CD4-positive, alpha-beta T cell treated with Interleukin-2 at 100 ng/mL for 4 hours (primary cell): ENCODE results near the gene CPNE4.
"Not testable (repeated sequence)": the region's sequence is repeated elsewhere in the genome, so short reads cannot be mapped to it uniquely, and the experiment has no call there.

Source experiments
- DNase-seq: peaks from one replicate; pipeline ENCODE4 v3.0.0-alpha.2; 2020; ENCODE audit warnings: low spot score

Gene CPNE4

DNA sequence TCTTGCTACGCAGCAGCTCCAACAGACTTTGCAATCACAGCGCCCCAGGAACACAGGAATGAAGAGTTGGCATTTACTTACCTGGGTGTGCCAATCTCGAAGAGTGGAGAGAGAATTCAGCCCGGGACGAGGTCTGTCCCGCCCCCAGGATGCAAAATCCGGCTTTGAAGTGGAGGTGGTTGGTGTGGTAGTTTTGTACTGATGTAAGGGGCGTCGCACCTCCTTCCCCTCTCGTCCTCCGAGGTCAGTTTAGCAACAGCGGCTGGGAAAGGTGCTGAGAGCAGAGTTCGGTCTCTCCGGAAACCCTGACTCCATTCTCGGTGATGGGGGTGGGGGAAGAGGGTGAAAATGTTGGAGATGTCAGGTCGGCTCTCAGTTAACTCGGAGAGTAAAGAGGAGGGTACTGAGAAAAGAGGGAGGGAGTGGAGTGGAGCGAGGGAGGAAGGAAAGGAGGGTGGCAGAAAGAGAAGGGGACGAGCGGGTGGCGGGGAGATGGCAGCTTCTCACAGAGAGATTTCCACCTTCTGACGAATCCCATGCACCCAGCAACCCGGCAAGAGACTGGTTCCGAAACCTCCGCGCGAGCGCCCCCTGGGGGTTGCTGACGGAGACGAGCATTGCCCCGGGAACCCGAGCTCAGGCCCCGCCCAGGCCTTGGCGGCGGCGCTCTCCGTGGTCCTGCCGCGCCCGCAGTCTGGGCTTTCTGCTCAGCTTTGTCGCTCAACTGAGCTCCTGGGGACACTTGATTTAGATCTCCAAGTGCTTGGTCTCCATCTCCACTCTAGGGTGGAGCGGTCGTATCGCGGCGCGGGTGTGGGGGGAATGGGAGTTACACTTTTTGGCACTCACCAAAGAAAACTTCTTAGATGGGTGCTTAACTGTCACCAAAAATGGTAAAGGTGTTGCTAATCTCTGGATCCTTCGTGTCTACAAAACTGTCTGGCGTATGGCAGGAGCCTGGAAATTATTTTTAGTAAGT is at the start of gene CPNE4:
Gene CPNE4 (minus strand): TSS at position 529 of the 979 bp plus-strand sequence.
- DNase-seq = peak; percentile 29

DNA sequence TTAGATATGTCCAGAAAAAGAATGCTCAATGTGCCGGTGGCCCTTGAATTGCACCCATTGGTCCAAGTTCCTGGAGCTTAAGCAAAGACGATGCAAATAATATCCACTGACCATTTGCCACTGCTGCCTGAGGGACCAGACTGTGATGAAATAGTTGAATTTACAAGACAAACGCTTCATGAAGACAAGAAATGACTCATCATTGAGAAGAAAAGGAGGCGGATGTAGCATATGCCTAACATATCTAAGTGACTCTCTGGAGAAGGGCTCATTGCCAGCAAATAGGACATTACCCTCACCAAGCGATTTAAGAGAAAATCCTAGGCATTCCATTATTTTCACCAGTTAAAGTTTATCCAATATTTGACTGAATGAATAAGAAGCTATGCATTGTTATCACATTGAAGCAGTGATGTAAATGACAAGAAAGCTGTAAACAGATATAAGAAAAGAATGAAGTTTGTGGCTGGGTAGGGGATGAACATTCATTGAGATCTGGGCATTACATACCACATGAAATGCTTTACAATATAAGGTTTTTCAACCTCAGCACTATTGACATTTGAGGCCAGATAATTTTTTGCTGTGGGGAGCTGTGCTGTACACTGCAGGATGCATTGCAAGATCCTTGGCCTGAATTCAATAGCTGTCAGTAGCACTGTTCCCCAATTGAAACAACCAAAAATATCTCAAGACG is 48.9 kb upstream of the CPNE4 start:
- DNase-seq = no peak

DNA sequence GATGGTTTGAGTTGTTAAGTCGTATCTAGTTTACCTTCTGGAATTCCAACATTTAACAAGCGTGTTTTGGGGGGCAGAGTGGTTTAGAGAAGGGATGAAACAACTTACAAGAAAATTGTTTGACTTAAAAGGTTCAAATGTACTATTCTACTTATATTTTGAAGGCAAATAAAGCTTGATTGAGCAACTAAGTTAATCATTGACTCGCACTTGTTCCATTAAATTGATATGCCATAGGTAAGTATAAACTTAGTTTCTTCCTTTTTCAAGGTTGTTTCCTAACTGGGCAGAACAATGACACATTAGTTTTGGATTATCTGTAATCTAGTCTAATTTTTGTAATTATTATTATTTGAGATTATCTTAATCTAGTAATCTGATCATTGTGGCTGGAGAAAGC is 48.3 kb upstream of the CPNE4 start:
- DNase-seq = no peak

DNA sequence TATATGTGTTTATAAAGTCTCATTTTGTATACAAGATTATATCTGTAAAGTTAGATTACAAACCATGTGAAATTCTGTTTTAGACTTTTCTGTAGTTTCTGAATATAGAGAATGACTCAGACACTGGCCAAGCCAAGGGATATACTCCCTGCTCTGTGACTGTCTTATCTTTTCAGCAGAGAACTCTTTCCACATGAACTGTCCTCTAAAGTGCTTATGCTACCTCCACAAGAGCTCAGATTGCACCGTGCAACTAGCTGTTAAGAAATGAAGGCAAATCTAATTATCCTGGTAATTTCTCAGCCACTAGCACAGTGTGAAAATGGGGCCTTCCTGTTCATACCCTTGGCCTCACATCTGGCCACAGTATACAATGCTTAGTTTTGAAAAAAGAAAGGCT is 44.3 kb upstream of the CPNE4 start:
- DNase-seq = no peak

DNA sequence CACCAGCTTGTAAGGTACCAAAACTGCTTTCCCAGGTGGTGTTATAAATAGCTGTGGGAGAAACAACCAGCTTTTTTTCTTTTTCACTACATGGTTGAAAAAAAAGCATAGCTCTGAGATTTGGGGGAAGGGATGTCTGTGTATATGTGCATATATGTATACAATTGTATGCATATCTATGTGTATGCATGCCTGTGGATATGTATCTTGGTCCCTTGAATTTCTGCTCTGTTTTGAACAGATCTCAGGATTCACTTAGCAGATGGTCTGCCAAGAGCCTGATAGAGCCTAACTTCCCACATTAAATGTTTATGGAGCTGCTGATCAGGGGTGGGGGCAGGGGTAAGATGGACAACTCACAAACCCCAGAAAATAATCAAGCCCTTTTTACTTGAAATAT is 39.0 kb upstream of the CPNE4 start:
- no peak for DNase-seq

DNA sequence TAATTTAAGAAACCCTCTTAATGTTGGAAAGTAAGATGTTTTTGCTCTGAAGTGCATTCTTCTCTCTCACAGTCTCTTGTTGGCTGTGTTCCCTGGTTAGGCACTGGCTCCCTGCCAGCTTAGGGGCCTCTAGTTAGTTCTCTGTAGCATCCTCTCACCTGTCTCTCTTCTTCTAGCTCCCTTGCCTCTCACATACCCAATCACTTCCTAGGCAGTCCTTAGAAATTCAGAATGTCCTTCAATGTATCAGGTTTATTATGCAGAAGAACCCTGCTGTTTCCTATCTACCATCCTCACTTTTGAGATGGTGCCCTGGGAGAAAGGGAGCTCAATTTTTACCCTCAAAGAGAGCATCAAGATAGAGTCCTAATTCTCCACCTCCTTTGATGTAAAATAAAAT is 36.2 kb upstream of the CPNE4 start:
- no peak for DNase-seq

DNA sequence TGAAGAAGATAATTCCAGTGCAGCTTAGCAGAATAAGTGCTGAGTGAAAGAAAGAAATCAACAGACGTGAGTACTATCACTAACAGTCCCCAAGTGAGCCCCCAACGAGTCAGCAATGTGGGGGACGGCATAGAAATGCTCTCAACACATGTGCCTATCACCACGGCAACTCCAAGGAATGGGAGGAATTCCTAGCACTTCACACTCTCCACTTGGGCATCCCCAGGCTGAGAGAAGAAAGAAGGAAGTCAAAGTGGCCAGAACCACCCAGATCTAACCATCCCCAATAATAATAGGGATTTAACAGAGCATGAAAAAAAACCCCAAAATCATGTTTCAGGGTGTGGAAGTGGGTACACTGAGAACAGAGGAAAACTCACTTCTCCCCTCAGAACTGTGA is 29.3 kb upstream of the CPNE4 start:
- no peak for DNase-seq

DNA sequence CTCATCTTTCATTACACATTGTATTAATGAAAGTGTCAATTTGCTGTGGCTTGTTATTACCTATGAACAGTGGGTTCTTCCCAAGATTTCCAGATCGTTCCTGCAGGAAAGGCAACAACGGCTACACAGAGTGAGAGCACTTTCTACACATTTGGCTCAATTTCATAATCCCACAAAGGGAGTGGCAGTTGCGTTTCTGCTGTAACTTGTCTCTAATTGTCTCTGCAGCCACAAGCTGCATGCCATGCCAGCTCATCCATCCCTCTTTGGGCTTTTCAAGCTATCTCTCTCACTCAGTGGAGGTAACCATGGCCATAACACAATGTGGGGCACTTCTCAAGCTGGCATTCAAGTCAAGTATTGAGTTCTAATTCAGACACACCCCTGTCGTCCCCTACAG is 27.7 kb upstream of the CPNE4 start:
- no peak for DNase-seq

DNA sequence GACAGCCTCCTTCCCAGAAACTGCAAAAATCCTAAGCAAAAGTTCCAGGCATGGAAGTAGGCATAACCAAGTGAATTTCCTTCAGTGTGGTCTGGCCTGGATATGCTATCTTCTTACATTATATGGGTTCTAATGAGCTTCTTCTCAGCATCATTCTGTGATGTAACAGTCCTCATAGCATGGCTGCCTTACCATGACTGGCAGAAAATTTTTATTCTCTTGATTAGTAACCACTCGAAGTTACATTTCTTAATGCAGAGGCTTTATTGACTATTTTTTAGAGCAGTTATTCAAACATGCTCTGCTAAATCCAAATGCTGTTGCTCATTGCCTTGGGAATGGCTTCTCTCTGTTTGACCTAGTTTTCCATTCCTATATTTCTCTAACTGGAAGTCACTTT is 21.1 kb upstream of the CPNE4 start:
- no peak for DNase-seq

DNA sequence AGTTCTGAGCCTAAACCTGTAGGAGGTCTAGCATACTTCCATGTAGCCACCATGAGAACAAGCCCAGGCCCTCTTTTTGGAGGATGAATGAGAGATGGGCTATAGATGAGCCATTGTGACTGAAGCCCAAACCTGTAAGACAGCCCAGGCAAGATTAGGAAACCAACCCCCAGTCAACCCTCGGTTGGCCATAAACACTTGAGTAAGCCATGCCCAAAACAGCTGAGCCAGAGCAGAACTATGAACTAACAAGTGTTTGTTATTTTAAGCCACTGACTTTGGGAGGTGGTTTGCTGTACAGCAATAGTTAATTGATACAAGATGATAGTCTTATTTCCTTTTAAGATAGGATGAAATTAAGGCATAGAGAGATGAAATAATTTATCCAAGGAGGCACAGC is 12.4 kb upstream of the CPNE4 start:
- no peak for DNase-seq

DNA sequence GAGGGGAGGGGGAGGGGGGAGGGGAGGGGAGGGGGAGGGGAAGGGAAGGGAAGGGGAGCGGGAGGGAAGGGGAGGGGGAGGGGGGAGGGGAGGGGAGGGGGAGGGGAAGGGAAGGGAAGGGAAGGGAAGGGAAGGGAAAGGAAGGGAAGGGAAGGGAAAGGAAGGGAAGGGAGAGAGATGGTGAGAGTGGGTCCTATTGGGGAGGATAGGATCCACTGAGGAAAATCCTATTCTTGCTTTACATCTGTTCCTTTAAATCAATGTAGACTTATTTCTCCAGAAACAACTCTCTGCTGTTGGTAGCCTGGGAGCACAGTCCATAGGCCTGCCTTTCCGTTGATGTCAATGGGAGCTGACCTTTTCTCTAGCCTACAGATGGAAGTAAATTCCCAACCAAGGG is 10.1 kb upstream of the CPNE4 start:
- not testable (repeated sequence) for DNase-seq

DNA sequence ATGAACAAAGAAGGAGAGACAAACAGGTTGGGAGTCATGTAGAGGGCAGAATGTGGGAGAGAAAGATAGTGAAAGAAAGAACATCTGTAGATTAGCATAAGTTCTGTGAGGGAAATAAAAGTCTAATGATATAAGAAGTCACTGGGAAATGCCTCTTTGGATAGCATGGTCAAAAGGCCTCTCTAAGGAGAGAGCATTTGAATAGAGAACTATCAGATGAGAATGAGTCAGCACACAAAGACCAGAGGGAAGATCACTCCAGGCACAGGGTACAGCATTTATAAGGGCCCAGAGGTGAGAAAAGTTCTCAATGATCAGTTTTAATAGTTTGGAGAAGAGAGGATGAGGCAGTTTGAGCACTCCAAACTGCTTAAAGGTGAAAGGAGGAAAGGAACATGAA is 7.9 kb upstream of the CPNE4 start:
- DNase-seq = no peak

DNA sequence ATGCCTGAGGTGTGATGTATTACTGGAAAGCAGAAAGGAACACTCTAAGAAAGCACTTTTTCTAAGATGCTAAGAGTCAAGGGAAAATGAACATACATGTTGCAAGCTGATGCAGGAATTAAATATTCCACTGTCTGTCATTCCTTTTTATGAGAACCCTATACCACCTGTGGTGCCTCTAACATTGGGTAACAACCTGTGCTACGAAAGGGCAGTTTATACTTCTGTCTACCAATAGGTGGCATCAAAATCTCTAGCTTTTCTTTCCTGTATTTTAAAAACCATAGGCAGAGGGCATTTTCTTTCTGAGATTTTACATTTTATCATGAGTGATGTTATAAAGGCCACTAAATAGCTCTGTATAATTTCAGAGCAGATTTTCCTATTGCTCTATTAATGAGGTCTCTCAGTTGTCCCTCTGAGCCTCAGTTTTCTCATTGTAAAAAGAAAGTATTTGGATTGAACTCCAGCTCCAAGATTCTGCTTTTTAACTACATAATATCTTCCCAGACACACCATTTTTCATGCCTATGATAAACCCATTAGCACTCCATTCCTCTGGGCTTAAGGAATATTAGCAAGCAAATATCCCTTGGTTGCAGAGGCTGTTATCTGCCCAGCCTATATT is 3.5 kb upstream of the CPNE4 start:
- DNase-seq = no peak

DNA sequence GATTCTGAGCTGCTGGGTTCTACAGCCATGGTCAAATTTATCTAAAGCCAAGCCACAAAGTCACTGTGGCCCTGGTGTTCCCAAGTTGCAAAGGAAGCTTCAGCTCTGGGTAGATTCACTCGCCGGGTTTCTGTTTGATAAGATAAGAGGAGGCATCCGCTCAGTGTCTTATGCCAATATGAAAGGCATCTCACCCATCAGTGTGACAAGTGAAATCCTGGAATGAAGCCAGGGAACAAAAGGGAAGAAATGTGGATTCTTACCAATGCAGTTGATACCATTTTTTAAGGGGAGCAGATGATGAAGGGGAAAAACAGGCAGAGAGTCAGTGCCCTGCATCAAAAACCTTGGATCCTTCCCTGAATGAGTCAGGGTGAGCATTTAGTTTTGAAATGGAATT is 2.8 kb upstream of the CPNE4 start:
- no peak for DNase-seq

DNA sequence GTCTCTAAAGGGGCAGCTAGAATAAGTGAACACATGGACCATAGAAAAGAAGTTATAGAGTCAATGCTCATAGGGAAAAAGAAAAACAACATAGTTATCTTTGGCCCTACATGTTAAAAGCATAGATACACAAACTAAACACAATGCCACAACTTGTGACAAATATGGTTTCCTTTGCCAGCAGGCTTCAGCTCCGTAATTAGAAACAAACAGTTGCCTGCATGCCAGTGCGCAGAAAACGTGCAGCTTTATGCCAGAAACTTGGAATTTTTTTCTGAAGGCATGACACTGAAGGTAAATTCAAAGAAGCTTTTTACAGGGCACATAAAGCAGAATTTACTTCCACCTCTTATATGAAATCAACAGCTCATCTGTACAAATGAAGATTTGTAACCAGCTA is 2.2 kb upstream of the CPNE4 start:
- no peak for DNase-seq

DNA sequence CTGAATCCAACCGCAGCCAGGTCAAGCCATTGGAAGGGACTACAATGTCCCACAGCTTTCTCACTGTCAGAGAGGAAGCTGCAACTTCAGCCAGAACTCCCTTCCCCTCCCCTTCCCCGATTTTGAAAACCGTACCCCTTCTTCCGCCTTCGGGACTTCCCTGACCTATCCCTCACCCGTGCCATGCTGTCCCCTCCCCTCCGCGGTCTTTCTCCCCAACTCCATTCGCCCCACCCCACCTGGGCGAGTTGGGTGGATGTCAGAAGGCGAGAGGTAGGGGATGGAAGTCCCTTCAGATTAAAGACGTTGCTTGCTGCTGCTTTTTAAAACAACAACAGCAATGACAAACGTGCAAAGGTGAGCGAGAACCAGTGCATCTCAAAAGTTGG is 723 bp downstream of the CPNE4 start:
- DNase-seq = no peak

DNA sequence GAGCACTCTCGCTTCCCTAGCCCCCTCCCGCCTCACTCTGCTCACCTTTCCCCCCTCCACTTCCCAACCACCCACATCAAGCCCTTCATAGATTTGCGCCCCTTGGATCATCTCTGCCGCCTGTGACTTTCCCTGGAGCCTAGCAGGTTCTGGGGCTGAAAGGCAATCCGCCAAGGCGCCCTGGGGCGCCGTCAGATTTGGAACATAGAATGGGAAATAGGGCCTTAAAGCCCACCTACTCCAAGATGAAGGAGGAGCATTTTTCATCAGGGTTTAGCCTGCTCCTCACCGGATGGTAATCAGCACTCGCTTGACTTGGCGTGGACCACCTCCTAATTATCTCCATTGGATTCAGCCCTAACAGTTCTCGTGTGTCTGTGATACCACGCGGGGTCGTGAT is 1.3 kb downstream of the CPNE4 start:
- no peak for DNase-seq

DNA sequence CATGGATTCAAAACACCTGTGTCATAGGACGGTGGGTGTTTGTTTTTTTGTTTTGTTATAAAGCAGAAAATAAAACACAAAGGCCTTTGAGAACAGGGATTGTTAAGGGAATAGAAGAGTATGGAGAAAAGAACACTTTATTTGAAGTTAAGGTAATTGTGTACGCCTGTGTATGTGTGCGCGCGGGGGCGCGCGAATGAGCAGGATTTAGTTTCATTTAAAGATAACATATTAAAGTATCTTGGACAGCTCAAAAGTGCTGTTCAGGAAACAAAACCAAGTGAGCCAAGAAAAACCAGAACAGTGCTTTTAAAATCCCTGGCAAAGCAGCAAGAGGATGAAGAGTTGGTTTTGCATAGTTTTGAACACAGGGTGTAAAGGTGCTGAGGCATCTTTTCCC is 1.9 kb downstream of the CPNE4 start:
- DNase-seq = no peak

DNA sequence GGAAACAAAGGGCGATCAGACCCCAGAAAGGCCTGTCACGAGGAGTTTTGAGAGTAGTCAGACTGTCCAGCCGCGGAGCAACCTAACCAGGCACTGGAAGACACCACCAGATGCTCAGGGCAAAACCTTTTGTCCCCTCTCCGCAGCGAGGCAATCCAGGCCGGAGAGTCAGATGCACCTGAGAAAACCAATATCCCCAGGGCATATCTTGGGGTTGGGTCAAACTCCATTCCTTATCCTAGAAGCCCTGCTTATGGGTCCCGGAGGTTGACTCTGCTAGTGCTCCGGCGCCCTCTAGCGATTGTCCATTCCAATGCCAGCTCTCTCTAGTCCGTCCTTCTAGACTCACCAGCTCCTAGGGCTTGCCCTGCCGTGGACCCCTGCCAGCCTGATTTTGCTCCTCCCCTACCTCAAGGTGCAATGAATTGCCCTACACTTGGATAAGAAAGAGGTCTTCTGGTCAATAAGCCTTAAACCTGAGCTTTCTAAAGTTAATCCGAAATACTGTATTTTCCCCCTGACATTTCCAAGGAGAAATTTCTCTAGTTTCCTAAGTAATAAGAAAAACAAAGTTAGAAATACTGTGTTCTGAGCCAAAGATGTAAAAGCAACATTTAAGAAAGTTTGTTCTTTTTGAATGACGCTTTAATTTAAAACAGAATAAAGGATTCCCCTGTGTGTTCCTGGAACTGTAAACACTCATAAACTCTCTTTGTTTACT is 5.5 kb downstream of the CPNE4 start:
- peak; percentile 41 for DNase-seq

DNA sequence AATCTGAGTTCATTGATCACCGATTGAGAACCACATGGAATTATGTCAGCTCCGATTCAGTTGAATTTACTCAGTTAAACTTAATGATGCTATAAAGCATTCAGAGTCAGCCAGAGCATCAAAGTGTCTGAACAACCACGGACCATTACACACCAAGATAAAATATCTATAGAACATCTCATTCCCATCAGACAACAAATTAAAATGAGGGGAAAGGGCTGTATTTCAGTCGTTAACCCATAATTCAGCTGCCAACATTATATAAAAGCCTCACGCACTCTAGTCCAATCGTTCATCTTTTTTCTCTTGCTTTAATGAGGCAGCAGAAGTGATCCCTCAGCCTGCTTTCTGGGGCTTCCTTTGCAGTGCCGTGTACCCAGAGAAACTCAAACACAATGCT is 11.9 kb downstream of the CPNE4 start:
- DNase-seq = no peak

DNA sequence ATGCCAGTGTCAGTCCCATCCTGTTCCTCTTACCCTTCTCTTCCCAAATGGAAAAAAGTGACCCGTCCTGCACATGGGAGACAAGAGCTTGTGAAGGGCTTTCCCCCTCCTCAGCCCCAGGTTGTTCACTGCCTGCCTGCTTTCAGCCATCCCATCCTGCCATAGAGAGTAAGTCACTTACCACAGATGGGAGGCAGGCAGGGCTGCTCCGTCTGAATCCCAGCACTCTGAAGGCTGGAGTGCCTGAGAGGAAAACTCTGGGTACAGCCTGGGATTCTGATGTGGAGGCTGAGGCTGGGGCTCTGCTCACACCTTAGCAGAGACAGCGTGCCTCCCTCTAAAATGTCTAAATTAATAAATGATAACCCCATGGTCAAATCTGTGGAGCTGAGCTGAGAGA is 14.8 kb downstream of the CPNE4 start:
- DNase-seq = no peak

DNA sequence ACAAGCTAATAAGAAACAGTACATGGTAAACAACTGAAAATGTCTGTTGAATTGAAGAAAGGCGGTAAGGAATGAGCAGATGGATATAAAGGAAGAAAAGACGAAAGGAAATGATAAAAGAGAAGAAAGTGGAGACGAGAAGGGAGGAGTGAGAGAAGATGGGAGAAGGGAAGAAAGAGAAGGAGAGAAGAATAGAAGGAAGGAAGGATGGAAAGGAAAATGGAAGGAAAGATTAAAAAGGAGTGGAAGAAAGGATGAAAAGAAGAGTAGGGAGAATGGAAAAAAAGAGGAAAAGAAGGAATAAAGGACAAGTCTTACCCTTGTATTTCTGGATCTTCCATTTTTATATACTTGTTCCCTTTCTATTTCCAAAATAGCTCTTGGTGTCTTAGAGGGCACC is 17.7 kb downstream of the CPNE4 start:
- DNase-seq = no peak
